SHP77 (cell line): ENCODE data around the gene F2RL3.
A peak's percentile ranks its signal among the peaks of the same experiment; 100 is the strongest.

ENCODE experiments used
- DNase-seq, 2 experiments: peaks; one replicate each; lab custom pipeline; 2025; lab: John Stamatoyannopoulos, UW

Gene F2RL3

GRCh38 chr19:16895467-16896145, 6.8 kb downstream of the F2RL3 start:
- DNase-seq, result peak; percentile 59 to 66

- peak; percentile 42 to 66 for DNase-seq
Measured at GRCh38 chr19:16896146-16897028, 7.6 kb downstream of the F2RL3 start.

- DNase-seq, result peak; percentile 92 to 93
Measured at GRCh38 chr19:16897029-16897855, 8.4 kb downstream of the F2RL3 start.

- DNase-seq, result peak in 1 of 2 experiments; percentile 55
Measured at GRCh38 chr19:16897856-16898161, 9.0 kb downstream of the F2RL3 start.

- no peak for DNase-seq
Measured at GRCh38 chr19:16898361-16899015, 9.7 kb downstream of the F2RL3 start.

GRCh38 chr19:16899566-16900075, 10.8 kb downstream of the F2RL3 start:
- peak; percentile 52 to 74 for DNase-seq

- DNase-seq, result no peak
Measured at GRCh38 chr19:16901491-16902175, 12.8 kb downstream of the F2RL3 start.

GRCh38 chr19:16902545-16902944, 13.7 kb downstream of the F2RL3 start:
- DNase-seq, result no peak

GRCh38 chr19:16903347-16903746, 14.5 kb downstream of the F2RL3 start:
- no peak for DNase-seq

GRCh38 chr19:16904599-16904998, 15.8 kb downstream of the F2RL3 start:
- DNase-seq, result no peak

GRCh38 chr19:16908759-16909158, 20.0 kb downstream of the F2RL3 start:
- no peak for DNase-seq

- no peak for DNase-seq
Measured at GRCh38 chr19:16911046-16911445, 22.2 kb downstream of the F2RL3 start.

GRCh38 chr19:16912780-16913179, 24.0 kb downstream of the F2RL3 start:
- DNase-seq, result no peak

- no peak for DNase-seq
Measured at GRCh38 chr19:16914421-16914820, 25.6 kb downstream of the F2RL3 start.

- DNase-seq, result no peak
Measured at GRCh38 chr19:16915135-16915534, 26.3 kb downstream of the F2RL3 start.

GRCh38 chr19:16915734-16916133, 26.9 kb downstream of the F2RL3 start:
- no peak for DNase-seq

GRCh38 chr19:16917401-16917800, 28.6 kb downstream of the F2RL3 start:
- no peak for DNase-seq

GRCh38 chr19:16919496-16919895, 30.7 kb downstream of the F2RL3 start:
- no peak for DNase-seq

GRCh38 chr19:16920816-16921529, 32.2 kb downstream of the F2RL3 start:
- DNase-seq, result no peak

- DNase-seq, result no peak
Measured at GRCh38 chr19:16921766-16922591, 33.2 kb downstream of the F2RL3 start.
